Retina (tissue), 1 donor: ENCODE results near the gene RASA2.
"Not testable (repeated sequence)": the region's sequence is repeated elsewhere in the genome, so short reads cannot be mapped to it uniquely, and the experiment has no call there.

Experiments
- DNase-seq: peaks from one replicate; pipeline ENCODE4 v3.0.0-alpha.2; 2016

The RASA2 gene

DNA sequence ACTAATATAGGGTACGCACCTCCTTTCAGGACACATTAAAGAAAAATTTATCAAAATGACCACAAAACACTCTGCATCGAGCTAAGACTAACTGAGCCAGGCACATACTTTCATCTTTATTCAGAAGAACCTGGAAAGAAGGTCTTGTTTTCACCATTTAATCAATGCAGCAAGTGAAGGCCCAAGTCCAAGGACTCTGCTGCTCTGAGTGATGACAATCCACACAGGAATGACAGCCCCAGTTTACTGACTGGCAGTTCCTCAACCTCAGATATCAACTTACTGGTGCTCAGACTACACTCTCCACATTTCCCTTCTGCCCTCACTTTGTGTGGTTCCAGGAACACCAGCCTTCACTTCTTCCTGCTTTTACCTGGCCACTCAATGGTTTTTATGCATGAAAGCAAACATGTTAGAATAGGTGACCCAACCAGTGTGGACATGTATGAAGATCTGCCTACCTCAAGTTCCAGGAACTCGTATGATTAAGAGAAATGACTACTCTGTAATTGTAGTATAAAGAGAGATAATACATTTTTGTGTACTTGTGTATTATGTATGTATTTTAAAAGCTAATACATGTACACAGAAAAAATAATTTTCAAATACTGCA is 29.1 kb upstream of the RASA2 start:
- no peak for DNase-seq

DNA sequence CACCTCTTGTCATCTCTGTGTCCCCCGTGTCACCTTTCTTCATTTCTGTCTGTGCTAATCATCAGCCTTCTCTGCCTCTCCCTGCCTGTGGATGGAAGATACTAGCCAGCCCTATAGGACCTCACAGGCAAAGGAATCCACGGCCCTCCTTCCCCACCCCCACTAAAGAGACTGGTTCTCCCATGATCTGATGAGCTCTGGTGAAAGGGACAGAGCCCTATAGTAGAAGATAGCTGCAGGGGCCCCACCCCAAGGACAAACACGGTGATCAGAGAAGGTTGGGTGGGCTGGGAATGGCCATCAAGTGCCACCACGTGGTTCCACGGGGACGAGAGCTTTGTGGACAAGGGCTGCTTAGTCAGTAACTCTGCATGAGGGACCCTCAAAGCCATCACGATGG is 27.8 kb upstream of the RASA2 start:
- DNase-seq: no peak

DNA sequence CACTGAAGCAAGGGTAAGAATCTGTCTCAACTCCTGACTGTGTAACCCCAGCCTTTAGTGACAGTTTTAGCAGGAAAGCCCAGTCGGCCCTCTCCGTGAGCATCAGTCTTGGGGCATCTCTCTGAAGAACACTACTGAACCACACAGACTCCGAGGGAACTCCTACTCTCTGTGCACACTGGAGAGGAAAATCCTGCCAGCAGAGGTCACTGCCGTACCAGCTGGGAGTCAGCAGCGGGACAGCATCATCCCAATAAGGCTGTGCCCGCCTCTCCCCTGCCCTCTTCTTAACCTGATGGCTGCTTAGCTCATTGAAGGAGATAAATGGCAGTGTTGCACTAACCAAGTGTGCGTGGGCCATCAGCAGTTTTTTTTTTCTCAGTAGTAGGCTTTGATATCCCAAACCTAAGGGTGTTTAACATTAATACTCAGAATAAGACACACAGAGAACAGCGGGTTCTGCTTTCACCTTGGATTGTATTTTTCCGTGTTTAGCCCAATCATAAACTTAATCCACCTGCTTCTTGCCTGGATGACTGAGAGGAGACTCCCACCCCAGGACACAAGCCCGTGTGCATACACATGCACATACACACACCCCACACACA is 26.6 kb upstream of the RASA2 start:
- peak; percentile 74 for DNase-seq

DNA sequence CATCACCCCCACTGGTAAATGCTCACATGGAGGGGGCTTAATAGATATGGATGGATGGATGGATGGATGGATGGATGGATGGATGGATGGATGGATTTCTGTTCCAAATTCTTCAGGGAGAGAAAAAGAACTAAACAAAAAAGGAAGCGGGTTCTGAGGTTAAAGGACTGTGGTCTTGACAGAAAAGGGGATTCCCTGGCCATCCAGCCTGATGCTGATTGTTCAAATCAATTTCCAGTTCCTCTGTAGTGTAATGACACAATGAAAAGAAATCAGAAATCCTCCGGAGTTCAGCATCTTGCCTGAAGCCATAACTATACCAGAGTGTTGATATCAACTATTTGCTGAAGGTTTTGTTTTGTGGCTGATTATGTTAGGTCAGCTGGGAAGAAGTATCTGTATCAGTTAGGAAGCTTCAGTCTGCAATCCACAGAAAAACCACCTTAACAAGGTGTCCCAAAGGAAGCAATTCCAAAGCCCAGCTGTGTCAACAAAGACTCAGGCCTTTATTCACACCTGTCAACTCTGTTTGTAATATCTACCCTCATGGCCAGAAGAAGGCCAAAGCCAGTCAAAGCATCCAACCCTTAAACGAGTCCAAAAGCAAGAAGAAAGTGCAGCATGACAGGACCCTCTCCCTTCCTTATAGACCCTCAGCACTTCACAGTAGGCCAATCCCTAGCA is 24.5 kb upstream of the RASA2 start:
- no peak for DNase-seq

DNA sequence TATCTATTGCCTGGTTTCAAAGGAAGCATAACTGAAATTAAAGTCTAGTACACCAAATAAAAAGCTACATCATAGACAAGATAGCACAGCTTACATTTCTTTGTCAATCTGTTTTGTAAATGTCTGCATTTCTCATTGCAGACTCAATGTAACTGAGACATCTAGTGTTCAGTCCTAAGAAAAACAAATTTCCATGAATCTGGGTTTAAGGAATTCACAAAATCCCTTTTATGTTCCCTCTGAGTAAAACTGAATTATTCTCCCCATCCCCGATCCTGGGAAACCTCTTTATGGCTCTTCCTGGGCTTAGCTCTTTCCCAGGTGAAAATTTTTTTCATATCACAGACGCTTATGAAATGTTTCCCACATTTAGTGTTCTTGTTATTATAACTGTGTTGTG is 21.6 kb upstream of the RASA2 start:
- no peak for DNase-seq

DNA sequence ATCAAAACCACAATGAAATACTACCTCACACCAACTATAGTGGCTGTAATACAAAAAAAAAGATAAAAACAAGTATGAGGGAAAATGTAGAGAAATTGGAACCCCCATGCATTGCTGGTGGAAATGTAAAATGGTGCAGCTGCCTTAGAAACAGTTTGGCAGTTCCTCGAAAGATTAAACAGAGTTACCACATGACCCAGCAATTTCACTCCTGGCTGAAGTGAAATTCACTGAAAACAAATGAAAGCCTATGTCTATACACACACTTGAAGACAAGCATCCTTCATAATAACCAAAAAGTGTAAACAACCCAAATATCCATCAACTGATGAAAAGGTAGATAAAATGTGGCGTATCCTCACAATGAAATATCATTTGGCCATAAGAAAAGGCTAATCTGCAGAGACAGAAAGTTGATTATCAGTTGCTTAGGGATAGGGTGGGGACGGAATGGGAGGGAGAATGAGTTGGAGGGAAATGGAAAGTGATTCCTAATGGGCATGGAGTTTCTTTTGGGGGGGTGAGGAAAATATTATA is 20.1 kb upstream of the RASA2 start:
- DNase-seq: no peak

DNA sequence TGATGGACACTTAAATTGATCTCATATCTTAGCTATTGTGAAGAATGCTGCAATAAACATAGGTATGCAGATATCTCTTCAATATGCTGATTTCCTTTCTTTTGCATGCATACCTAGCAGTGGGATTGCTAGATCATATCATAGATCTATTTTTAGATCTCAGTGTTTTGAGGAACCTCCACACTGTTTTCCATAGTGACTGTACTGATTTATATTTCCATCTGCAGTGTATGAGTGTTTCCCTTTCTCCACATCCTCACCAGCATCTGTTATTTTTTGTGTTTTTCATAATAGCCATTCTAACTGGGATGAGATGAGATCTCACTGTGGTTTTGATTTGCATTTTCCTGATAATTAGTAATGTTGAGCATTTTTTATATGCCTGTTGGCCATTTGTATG is 17.1 kb upstream of the RASA2 start:
- DNase-seq: no peak

DNA sequence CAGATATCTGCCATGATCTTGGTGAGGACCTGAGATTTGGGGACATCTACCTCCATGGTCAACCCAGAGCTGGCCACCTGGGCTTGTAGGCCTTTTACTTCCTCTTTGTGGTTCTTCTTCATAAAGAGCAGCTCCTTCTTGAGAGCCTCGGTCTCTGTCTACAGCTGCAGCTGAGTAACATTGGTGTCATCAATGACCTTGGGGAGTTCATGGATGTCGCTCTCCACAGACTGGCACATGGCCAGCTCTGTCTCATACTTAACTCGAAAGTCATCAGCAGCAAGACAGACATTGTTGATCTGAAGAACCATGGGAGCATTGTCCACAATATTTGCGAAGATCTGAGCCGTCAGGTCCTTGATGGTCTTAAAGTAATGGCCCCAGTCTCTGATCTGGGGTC is 15.7 kb upstream of the RASA2 start:
- DNase-seq: no peak

DNA sequence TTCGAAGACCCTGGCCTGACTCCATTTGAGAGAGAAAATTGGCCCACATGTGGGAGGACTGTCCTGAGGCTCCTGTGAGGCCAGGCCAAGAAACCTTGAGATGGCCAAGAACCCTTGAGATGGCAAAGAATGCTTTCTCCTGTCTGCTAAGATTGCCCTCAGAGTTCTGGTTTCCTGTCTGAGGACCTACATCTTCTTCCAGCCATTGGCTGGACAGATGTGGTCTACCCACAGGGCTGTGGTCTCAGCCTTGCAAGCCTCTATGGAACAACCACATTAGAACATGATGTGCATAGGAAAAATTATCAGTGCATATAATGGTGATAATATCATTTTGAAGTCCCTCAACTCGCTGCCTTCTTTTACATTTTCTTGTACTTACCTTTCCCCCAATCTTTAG is 10.8 kb upstream of the RASA2 start:
- no peak for DNase-seq

DNA sequence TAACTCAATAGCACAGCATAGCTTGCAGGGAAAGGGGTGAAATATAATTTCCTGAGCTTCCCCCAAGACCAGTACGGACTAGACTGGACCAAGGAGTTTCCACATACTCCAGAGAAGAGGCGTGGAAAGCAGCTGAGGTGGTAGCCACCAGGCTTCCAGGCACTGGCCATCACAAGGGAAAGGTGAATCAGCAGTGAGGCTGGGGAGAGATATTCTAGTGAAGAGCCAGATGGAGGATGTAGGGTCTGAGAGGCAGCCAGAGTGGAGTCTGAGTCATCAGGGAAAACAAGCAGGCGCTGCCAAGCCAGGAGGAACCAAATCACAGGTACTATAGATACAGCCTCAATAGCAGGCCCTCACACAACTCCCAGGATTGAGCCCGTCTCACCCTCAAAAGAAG is 9.6 kb upstream of the RASA2 start:
- DNase-seq: no peak

DNA sequence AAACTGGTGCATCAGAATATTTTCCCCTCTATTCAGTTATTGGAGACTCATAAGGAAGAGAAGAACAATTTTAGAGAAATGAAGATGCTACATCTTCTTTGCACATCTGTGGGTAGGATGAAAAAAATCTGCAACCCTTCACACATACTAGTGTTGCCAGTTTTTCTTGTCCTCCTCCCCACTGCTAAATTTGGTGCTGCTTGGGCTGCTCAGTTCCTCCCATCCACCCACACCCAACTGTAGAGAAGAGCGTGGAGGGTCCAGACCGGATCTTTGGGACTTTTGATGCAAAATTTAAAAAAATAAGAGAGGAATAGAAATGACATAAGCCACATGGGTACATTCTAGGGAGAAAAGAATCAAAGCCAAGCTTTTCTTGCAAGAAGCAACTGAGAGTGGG is 8.7 kb upstream of the RASA2 start:
- DNase-seq: no peak

DNA sequence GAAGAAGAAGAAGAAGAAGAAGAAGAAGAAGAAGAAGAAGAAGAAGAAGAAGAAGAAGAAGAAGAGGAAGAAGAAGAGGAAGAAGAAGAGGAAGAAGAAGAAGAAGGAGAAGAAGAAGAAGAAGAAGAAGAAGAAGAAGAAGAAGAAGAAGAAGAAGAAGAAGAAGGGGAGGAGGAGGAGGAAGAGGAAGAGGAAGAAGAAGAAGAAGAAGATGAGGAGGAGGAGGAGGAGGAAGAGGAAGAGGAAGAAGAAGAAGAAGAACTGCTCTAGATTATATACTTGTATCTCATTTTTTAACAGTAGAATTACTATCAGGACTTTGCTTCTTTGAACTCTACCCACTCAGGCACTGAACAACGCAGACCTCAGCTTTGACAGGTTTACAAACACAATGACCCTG is 8.0 kb upstream of the RASA2 start:
- not testable (repeated sequence) for DNase-seq

DNA sequence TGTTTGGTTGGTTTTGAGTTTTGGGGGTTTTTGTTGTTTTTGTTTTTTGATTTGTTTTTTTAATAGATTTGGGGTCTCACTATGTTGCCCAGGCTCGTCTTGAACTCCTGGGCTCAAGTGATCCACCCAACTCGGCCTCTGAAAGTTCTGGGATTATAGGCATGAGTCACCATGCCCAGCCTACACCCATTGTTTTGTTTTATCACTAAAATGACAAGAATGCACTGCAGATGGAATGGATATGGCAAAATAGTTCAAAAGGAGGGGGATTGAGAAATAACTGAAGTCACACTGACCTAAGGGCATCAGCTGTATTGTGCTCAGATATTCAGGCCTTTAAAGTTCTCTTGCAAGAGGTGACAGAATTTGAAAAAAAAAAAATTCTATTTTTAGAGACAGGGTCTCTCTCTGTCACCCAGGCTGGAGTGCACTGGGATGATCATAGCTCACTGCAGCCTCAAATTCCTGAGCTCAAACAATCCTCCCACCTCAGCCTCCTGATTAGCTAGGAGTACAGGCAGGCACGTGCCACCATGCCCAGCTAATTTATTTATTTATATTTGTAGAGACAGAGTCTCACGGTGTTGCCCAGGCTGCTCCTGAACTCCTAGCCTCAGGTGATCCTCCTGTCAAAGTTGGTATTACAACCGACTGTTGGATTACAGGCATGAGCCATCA is 4.4 kb upstream of the RASA2 start:
- no peak for DNase-seq

DNA sequence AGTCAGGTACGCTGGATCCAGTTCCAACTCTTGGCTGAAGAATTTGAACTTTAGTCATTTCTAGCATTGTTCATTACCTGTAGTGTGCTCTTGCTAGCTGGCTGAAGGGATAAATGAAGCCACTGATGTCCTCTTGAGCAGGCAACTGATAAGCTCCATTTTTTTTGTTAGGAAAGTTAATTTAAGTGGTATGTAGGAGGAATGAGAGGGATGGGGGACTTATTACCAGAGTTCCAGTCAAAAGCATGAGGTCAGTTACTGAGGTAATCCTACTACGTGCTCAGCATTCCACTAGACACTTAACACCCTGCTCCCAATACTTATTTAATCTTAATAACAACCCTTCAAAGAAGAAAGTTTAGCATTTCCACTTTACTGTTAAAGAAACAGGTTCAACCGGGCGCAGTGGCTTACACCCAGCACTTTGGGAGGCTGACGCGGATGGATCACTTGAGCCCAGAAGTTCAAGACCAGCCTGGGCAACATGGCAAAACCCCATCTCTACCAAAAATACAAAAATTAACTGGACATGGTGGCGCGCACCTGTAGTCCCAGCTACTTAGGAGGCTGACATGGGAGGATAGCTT is 2.0 kb upstream of the RASA2 start:
- DNase-seq: no peak

DNA sequence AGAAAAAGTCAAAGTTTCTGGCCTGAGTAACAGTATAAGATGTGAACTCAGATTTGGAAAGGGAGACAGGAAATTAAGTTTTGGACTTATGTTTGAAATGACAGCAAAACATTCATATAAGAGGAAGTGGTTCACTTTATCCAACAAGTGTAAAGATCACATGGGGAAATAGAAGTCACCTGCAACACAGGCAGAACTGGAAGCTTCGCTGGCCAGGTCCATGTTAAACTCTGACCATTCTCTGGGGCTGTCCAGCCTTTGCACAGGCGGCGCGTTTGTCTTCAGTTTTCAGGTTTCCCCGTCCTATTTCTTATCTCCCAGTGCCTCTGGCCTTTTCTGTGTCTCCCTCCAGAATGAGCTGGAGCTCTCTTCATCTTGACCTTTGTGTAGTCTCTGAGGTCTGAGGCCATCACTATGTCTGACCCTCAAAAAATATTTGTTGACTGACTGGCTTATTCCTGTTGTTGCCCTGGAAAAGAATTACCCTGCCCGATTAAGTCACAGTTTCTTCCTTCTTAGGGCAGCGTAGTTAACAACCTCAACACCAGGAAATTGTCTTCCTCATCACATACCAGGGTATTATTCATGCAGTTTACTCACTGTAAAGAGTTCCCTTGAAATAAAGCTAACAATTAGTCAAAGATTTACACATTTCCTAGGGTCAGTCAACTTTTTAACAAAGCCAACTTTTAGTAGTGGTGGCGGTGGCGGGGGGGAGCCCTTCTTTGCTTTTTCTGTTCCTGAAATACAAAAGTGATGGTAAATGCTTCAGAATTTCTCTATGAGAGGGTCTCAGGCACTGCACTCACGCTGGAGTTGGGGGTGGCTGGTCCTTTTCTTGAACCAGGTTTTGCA is 959 bp upstream of the RASA2 start:
- DNase-seq: no peak

DNA sequence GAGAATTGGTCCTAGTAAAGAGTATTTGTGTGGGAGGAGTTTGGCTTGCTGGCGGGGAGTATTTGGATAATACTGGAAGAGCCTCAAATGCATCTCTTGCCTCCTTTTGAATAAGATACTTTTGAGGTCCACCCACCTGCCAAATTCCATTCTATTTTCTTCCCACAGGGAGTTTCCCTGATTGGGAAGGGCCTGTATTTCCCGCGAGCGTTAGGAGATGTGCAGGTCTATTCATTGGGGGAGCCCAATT is 406 bp upstream of the RASA2 start:
- DNase-seq: peak; percentile 79

DNA sequence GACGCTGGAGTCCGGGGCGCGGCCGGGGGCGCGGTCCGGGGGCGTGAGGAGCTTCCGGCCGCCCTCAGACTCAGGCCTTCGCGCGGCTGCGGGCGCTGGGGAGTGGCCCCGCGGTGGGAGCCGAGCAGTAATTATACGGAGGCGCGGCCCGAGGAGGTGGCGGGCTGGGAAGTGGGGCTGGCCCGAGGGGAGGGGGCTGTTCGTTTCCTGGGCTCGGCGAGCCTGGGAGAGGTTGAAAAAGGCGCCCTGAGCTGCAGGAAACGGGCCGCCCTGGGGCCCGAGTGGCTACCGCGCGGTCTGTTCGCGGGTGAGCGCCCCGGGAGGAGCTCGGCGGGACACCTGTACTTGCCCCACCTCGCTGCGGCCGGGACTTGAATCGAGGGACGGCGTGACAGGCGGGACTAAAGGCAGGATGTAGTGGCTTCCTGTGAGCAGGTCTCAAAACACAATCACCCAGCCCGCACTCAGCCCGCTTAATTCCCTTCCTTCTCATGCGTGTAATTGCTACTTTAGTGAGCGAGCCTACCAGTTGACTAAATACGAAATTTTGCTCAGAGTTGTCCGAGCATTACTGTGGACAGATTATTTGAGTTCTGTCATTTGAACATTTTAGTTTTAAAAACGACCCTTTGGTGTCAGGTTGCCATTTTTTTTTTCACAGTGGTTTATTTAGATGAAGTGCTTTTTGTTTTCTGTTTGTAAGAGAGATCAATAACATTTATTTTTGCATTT is 860 bp downstream of the RASA2 start:
- peak; percentile 83 for DNase-seq

DNA sequence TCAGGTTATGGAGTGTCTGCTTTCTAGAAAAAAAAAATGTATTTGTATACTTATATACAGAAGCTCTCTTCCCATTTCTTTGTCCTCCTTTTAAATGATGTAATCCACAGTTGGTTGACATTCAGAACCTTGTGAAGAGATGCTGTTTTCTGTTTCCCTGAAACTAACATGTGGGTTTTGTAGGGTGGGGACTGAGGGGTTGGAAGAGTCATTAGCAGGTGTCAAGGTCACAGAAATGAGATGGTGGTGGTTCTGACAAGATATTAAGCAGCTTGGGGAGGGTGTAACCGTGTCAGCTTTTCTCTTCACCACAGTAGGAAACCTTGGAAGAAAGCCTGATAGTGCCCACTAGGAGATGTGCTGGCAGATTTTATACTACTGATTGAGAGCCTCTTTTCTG is 2.4 kb downstream of the RASA2 start:
- no peak for DNase-seq

DNA sequence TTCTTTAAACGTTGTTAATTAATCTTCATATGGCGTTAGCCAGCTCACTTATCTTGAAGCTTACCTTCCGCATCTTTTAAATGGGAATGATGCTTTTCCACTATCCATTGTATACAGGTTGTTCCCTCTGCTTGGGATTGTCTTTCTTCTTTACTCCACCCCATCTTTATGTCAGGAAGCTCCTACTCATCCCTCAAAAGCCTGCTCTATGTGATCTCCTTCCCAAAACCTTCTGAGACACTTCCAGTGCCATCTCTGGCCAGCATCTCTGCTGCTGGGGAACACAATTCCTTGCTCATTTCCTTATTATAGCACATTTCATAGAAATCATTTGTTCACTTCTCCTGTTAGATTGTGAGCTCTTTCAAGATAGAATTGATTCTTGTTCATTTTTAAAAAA is 4.3 kb downstream of the RASA2 start:
- DNase-seq: no peak

DNA sequence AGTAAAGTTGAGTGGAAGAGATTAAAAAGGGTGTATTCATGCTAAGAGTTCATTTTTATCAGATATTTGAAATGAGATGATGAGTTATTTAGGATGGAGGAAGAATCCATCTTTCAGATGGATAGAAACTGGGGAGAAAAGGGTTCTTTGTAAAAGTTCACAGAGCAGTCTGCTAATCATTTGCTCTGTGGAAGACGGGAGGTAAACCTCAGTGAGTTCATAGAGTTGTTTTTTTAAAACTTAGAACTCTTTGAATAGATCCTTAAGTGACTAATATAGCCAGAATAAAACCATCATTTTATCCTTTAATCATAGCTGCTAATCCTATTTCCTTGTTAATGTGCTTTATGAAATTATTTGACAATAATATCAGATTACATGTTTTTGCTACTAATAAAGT is 5.1 kb downstream of the RASA2 start:
- DNase-seq: no peak

DNA sequence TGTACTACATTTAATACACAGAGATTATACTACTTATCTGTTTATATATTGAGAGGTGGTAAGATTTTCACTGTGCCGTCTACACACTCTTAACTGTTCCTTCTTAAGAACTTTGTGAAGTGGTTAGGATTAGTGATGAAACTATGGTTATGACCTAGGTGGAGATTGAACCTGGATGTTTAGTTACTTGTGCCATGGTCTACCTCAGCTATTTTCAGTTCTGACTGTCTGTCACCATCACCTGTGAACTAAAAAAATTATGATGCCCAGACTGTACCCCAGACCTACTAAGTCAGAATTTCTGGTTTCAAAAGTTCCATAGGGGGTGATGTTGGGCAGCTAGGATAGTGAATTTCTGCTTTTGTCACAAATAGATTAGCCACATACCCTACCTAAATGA is 6.4 kb downstream of the RASA2 start:
- no peak for DNase-seq

DNA sequence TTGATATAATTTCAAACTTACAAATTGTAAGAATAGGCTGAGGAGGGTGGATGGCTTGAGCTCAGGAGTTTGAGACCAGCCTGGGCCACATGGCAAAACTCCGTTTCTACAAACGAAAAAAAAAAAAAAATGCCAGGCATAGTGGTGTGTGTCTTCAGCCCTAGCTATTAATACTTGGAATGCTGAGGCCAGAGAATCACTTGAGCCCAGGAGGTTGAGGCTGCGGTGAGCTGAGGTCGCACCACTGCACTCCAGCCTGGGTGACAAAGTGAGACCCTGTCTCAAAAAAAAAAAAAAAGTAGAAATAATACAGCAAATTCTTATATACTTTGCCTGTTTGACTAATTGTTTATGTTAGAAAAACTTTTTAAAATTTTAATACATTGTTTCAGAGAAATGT is 10.8 kb downstream of the RASA2 start:
- DNase-seq: not testable (repeated sequence)
